ENCODE data around the gene ID3. TPM values are rescaled to one million over a fixed set of nuclear protein-coding genes. Genes with fewer than 3 reads are reported as not detected.

ID3 gene
- total and polyA plus RNA-seq, 9 of the 15 experiments (the other 6 are each of a cell fraction or from before 2014, with no cell fraction given), result 6.8 to 59.8 (median 23.5) TPM

- H3K4me3 ChIP-seq, result peak within 1 kb of the TSS; percentile 55
- ATAC-seq (peak; percentile 79), FAIRE-seq (peak; percentile 29), DNase-seq (ENCODE audit: extremely low read depth in 1 of 4, low spot score in 3 of 4) (peak; percentile 97 to 98 (median 97))
- ChIA-PET POLR2A (interaction anchor here (0.6 to 1.3 kb wide), 13 partner anchors 9 to 411 kb away, joined by 3 to 5 read pairs (median 3); partner anchors contain the start of gene ID3), CTCF (ENCODE audit: low intra/inter-chr PET ratio) (interaction anchor here (0.7 kb wide), 1 partner anchor 134 kb away, joined by 3 read pairs; no protein-coding TSS in a partner anchor)
- H3K9me1 ChIP-seq (ENCODE audit: control insufficient read depth, insufficient read depth, low read length), result peaks cover 10% of the 10 kb centered on the region
- peak within 1 kb of the TSS; percentile 79 to 97 for H3K9ac ChIP-seq (ENCODE audit: insufficient read depth in 1 of 2, low read depth in 2 of 2, low read length in 2 of 2)
- H2AFZ ChIP-seq (ENCODE audit: low read depth, low read length), result peak within 1 kb of the TSS; percentile 93
- peaks cover 50% of the 10 kb centered on the region for H3K79me2 ChIP-seq (ENCODE audit: control insufficient read depth, insufficient read depth, low read length)
- H3K4me1 ChIP-seq (replicated peaks in 1 of 2; ENCODE audit: control insufficient read depth in 2 of 2, insufficient read depth in 2 of 2, low read length in 2 of 2), result peaks cover 49 to 50% of the 10 kb centered on the region in 2 experiments
- in situ Hi-C loops (cut with MboI) (loop anchor here (5.0 to 10.0 kb wide), 3 partner anchors 34 to 556 kb away; partner anchors contain the start of genes HTR1D and LACTBL1), intact Hi-C loops (cut with micrococcal nuclease) (loop anchor here (10.0 kb wide), 4 partner anchors 106 to 556 kb away; partner anchors contain the start of genes HNRNPR, HTR1D, LACTBL1 and TCEA3)
- H4K20me1 ChIP-seq (replicated peaks; ENCODE audit: control insufficient read depth, insufficient read depth, low read length), result peaks cover 25% of the 10 kb centered on the region; the same call in 1 of the 2 replicates
- H3K36me3 ChIP-seq (ENCODE audit: control insufficient read depth, insufficient read depth, low read length), result peaks cover 15% of the 10 kb centered on the region
- no peaks in the 10 kb centered on the region for H3K9me3 ChIP-seq (replicated peaks; ENCODE audit: control insufficient read depth, insufficient read depth, low read depth, low read length)
- peak within 1 kb of the TSS; percentile 88 for H3K27ac ChIP-seq (ENCODE audit: extremely low read depth, low read depth, low read length)
- peak within 1 kb of the TSS; percentile 90 for H3K4me2 ChIP-seq (ENCODE audit: insufficient read depth, low read length)
- BruUV-seq (replicated peaks), result TSS peak; percentile 70
- under 1% methylated on average over 67 of the region's 85 CpGs for WGBS (ENCODE audit: insufficient coverage, low coverage, missing lambda C conversion rate)
- no peaks in the 10 kb centered on the region for H3K27me3 ChIP-seq (ENCODE audit: control insufficient read depth in 2 of 2, insufficient read depth in 2 of 2, low read length in 2 of 2)
- TF ChIP-seq EP400 (IDR thresholded peaks at IDR 0.05) (peak; percentile 80; the same call in 1 of the 2 replicates), ZNF133 (CRISPR knock-in tag; IDR thresholded peaks at IDR 0.05) (no peak), ATF6 (CRISPR knock-in tag; IDR thresholded peaks at IDR 0.05) (peak; percentile 98), ZNF780A (CRISPR knock-in tag; IDR thresholded peaks at IDR 0.05) (no peak), GABPB2 (CRISPR knock-in tag; conservative IDR thresholded peaks at IDR 0.05) (no peak), POLR3G (IDR thresholded peaks at IDR 0.05; ENCODE audit: extremely low read depth, insufficient read length, insufficient replicate concordance) (no peak), TAF9B (IDR thresholded peaks at IDR 0.05; ENCODE audit: partially characterized antibody) (no peak), L3MBTL2 (IDR thresholded peaks at IDR 0.05) (peak; percentile 92), ELF2 (CRISPR knock-in tag; IDR thresholded peaks at IDR 0.05) (no peak), ZNF512 (tag; IDR thresholded peaks at IDR 0.05) (no peak), E2F4 (CRISPR knock-in tag; IDR thresholded peaks at IDR 0.05; ENCODE audit: low read depth) (peak; percentile 87; the same call in 1 of the 2 replicates), SNIP1 (IDR thresholded peaks at IDR 0.05; ENCODE audit: low read depth) (no peak), E2F5 (CRISPR knock-in tag; IDR thresholded peaks at IDR 0.05) (peak; percentile 25; the same call in 1 of the 2 replicates), ZNF384 (IDR thresholded peaks at IDR 0.05; ENCODE audit: low read depth, low read length) (peak; percentile 98), TEAD4 (IDR thresholded peaks at IDR 0.05; ENCODE audit: low read length) (no peak), TEAD4 (CRISPR knock-in tag; IDR thresholded peaks at IDR 0.05; ENCODE audit: borderline replicate concordance) (0 out of 2 replicates have a peak, but pooled peaks have one; percentile 18)
Observed at GRCh38 chr1:23530747-23531561, 28.3 kb downstream of the ID3 start, which contains the start of gene E2F2. TSS of gene E2F2 (minus strand) at chr1:23531233. CDS start at chr1:23530793, 440 bp downstream.
